NT2/D1 (cell line): ENCODE measurements around the gene IL13RA1.

Source experiments
- SUZ12 ChIP-seq: IDR thresholded peaks from 2 replicates; pipeline ENCODE4 v1.6.1; 2011; ENCODE audit not compliant: insufficient read length, insufficient read depth; ENCODE audit errors: extremely low read depth
- YY1 ChIP-seq: IDR thresholded peaks from 2 replicates; pipeline ENCODE4 v1.6.1; 2011; ENCODE audit not compliant: insufficient read length, insufficient read depth
- ZNF274 ChIP-seq: IDR thresholded peaks from 2 replicates; pipeline ENCODE4 v1.6.1; 2011; ENCODE audit warnings: mild to moderate bottlenecking, low read depth, low read length

GRCh38 chrX:118807151-118808017 is 80.0 kb downstream of the IL13RA1 start:
- TF ChIP-seq YY1 (no peak), ZNF274 (no peak), SUZ12 (no peak)
